ENCODE measurements around the gene PLCL1.

DNA sequence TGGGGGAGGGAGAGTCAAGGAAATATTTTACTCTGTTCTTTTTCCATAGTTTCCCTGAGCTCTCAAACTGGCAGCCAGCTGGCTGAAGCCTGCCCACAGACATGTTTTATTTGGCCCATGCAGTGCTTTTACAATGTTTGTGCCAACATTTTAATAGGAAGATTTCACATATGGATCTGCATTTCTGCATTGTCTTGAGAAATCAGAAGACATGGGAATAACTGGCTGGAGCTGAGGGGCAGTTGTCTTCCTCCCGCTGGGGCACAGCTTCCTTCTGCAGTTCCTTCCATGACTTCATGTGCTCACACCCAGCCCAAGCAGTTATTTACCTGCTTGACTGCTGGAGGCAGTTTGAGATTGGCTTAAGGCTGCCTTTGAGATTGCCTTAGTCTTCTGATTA, 74.4 kb downstream of the PLCL1 start:
- TF ChIP-seq, protein P1, sequence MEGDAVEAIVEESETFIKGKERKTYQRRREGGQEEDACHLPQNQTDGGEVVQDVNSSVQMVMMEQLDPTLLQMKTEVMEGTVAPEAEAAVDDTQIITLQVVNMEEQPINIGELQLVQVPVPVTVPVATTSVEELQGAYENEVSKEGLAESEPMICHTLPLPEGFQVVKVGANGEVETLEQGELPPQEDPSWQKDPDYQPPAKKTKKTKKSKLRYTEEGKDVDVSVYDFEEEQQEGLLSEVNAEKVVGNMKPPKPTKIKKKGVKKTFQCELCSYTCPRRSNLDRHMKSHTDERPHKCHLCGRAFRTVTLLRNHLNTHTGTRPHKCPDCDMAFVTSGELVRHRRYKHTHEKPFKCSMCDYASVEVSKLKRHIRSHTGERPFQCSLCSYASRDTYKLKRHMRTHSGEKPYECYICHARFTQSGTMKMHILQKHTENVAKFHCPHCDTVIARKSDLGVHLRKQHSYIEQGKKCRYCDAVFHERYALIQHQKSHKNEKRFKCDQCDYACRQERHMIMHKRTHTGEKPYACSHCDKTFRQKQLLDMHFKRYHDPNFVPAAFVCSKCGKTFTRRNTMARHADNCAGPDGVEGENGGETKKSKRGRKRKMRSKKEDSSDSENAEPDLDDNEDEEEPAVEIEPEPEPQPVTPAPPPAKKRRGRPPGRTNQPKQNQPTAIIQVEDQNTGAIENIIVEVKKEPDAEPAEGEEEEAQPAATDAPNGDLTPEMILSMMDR (IDR thresholded peaks at IDR 0.05): no peak
- TF ChIP-seq POLR2A (IDR thresholded peaks at IDR 0.05): no peak

Data from adrenal gland (tissue), 5 donors.